ENCODE results near the gene PPP2CA.

GRCh38 chr5:134258896-134259295 is 33.0 kb upstream of the PPP2CA start:
- TF ChIP-seq CTCF (conservative IDR thresholded peaks at IDR 0.05; ENCODE audit: low read depth, low read length) (no peak), POLR2A (IDR thresholded peaks at IDR 0.05; ENCODE audit: low read depth, low read length) (no peak), RAD21 (IDR thresholded peaks at IDR 0.05; ENCODE audit: low read length) (no peak), RFX5 (IDR thresholded peaks at IDR 0.05; ENCODE audit: low read depth, low read length) (no peak), MAZ (IDR thresholded peaks at IDR 0.05; ENCODE audit: borderline replicate concordance, low read depth, low read length) (no peak), RCOR1 (IDR thresholded peaks at IDR 0.05; ENCODE audit: insufficient replicate concordance, low read length) (no peak), BHLHE40 (IDR thresholded peaks at IDR 0.05; ENCODE audit: low read depth, low read length) (no peak), USF2 (IDR thresholded peaks at IDR 0.05; ENCODE audit: low read depth, low read length) (no peak), MAFK (IDR thresholded peaks at IDR 0.05; ENCODE audit: low read depth, low read length) (no peak), FOS (IDR thresholded peaks at IDR 0.05; ENCODE audit: low read depth, low read length) (no peak), CEBPB (IDR thresholded peaks at IDR 0.05; ENCODE audit: low read depth, low read length) (no peak), MXI1 (IDR thresholded peaks at IDR 0.05; ENCODE audit: borderline replicate concordance, low read depth, low read length) (no peak), NFE2L2 (IDR thresholded peaks at IDR 0.05; ENCODE audit: low read depth, low read length) (no peak)

All from IMR-90 (cell line).